HG03342 (cell line): ENCODE measurements around the gene EPB41L2.

Experiments used
- ATAC-seq: cut with Tn5 transposase; IDR thresholded peaks from one replicate; pipeline ENCODE4 v1.9.1; 2021; ENCODE audit warnings: mild to moderate bottlenecking, moderate library complexity; ENCODE audit not compliant: unreplicated experiment

Gene EPB41L2

GRCh38 chr6:130980310-130981032 is 82.6 kb downstream of the EPB41L2 start:
- ATAC-seq = no peak

DNA sequence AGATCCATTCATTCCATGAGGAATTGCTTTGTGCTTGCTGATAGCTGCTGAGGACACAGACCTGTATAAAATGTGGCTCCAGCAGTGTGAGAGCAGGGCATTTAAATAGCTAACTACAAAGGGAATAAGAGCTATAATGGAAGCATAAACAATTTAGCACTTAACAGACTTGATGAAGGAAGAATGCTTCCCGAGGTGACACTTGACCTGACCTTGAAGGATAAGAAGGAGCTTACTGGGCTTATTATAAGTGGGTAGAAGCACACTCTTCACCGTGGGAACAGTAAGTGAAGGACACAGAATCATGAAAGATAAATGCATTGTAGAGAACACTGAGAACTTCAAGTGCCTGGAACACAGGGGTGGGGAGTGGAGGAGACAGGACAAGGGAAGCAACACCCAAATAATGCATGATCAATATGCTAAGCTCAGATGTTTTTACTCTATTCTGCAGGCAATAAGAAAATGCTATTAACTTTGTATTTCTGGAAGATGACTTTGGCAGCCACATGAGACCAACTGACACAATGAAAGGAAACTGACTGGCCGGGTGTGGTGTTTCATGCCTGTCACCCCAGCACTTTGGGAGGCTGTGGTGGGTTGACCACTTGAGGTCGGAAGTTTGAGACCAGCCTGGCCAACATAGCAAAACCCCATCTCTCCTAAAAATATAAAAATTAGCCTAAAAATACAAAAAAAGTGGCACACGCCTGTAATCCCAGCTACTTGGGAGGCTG is 84.2 kb downstream of the EPB41L2 start:
- ATAC-seq = no peak

- no peak for ATAC-seq
These were observed 84.9 kb downstream of the EPB41L2 start for GRCh38 chr6:130978180-130978579.

DNA sequence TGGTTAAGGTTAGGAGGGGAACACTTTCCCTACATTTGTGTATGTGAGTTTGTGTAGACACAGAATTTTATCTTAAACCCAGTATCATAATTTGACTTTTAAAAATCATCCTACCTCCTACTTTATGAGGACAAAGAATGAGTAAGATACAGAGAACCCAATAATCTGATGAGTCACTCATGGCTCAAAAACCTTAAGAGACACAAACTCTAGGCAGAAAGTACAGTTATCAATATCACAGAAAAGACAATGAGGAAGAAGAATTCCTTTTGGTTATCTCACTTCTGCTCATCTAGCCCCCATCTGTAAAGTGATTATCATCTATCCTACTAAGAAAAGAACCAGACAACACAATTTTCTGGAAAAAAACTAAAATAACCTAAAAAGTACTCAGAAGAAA is 87.7 kb downstream of the EPB41L2 start:
- ATAC-seq = no peak

DNA sequence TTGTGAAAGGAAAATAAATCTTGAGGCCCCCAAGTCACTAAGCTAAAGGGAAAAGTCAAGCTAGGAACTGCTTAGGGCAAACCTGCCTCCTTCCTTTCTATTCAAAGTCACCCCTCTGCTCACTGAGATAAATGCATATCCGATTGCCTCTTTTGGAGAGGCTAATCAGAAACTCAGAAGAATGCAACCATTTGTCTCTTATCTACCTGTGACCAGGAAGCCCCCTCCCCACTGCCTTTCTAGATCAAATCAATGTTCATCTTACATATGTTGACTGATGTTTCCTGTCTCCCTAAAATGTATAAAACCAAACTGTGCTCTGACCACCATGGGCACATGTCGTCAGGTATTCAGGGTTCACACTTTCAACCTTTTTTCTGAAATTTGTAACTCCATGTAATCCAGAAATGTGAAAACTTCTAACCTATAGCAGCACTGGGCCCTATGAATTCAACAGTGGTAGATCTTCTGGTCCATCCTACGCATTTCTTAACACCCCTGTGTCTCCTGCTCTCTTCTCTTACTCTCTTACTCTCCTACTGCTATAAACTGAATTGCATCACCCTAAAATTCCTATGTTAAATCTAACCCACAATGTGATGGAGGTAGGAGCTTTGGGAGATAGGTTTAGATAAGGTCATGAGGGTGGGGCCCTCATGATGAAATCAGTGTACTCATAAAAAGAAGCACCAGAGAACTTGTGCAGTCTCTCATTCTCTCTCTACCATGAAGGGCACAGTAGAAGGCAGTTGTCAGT is 89.3 kb downstream of the EPB41L2 start:
- no peak for ATAC-seq

- no peak for ATAC-seq
These were observed 91.5 kb downstream of the EPB41L2 start for GRCh38 chr6:130971504-130971903.

GRCh38 chr6:130970839-130971410 is 92.1 kb downstream of the EPB41L2 start:
- ATAC-seq = no peak

GRCh38 chr6:130969791-130970491 is 93.1 kb downstream of the EPB41L2 start:
- no peak for ATAC-seq

GRCh38 chr6:130969166-130969565 is 93.9 kb downstream of the EPB41L2 start:
- ATAC-seq = no peak

GRCh38 chr6:130968476-130968875 is 94.6 kb downstream of the EPB41L2 start:
- no peak for ATAC-seq

DNA sequence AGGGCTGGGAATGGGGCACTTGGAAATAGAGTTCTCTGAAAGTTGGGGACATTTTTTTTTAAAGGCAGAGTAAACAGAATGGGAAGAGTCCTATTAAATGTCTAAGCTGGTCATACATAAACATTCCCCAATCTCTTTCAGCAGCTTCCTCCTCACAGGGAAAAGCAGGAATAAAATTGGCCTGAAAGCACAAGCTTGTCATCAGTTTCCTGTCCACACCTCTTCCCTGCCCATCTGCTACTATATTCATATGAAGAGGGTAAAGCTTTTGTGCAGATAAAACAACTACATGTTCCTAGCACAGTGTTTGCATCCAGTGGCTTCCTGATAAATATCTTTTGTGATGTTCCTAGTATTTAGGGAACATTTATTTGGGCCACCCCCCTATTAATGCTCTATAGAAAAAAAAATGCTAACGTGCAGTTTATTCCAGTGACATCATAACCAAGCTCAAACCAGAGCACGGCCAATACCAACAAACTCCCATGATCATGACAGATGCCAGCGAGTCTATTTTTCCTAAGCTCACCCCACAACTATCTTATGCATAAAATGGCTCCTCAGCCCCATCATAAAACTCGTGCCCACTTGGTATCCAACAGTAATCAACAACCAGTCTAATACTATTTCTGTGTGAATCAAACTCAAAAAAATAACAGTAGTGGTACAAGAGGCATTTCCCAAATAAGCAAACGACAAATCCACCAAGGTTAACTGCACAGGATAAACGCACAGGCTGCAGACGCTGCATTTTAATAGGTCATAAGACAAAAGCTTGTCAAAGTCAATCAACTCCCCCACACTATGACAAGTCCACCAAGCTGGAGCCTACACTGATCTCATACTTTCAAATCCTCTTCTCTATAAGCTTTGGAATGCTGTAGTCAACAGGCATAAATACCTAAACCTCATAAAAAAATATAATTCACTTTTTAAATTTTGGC is 95.3 kb downstream of the EPB41L2 start:
- ATAC-seq = no peak

DNA sequence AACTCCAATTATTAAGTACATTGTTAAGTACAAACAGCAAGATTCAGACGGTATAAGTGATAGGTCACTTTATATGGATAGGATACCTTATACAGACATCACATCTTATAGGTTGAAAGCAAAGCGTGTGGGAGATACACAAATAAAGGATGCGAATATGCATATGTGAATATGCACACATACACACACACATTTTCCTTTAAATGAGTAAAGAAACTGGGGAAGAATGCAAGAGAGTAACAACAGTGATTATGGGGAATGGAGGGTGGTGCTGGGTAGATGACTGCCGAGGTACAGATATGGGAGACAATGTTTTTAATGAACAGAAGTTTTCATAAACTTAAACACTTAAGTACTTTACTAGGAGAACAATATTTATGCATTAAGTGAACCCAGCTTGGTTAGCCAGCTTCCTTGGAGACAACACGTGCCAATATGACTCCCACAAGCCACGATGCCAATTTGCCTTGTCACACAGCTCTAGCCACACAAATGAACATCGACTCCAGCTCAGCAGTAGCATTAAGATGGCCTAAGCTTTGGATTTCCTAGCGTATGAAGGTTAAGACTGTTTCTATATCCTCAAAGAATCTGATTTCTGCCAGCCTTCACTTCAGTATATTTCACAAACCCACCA is 96.6 kb downstream of the EPB41L2 start:
- no peak for ATAC-seq

DNA sequence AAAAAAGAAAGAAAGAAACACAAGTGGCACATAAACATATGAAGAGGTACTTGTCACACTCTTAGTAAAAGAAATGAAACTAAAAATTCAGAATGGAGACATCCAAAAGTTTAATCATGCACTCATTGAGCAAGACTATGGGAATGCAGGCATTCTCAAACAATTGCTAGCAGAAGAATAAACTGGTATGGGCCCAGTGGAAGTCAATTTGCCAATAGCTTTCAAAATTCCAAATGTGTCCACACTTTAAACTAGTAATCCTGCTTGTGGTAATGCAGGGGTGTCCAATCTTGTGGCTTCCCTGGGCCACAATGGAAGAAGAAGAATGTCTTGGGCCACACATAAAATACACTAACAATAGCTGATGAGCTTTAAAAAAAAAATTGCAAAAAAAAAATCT is 97.4 kb downstream of the EPB41L2 start:
- ATAC-seq = no peak

- peak; percentile 48 for ATAC-seq
These were observed 98.0 kb downstream of the EPB41L2 start for GRCh38 chr6:130964808-130965604.

DNA sequence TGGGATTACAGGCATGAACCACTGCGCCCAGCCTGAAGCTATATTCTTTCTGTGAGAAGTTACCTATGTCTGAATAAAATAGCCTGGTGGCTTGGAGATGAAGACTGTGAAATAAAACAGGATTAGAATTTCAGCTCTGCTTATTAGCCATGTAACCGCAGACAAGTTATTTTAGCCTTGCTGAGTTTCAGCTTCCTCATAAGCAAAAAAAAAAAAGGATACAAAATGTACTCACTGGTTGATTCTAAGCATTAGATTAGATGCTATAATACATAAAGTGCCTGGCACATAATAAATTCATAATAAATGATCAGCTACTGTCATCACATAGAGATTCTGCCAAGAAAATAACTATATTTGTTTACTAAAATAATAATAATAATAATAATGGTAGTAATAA is 98.8 kb downstream of the EPB41L2 start:
- ATAC-seq = peak; percentile 32

DNA sequence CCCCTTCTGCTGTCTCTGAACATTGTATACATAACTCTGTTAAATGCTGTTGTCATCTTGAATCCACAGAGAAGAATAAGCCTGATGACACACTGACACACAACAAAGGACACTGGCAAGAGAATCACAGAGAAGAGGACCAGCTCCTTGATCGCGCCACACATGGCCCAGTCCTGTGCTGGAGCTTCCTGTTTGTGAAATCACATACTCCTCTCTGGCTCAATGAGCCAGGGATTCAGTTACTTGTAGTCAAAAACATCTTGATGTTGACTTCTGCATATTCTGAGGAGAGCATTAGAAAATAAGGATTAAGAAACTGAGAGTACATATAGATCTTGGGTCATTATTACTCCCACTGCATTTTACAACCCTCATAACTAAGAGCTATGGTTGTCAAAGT is 100.1 kb downstream of the EPB41L2 start:
- ATAC-seq = no peak

- no peak for ATAC-seq
These were observed 101.9 kb downstream of the EPB41L2 start for GRCh38 chr6:130961148-130961547.

- ATAC-seq = no peak
These were observed 103.1 kb downstream of the EPB41L2 start for GRCh38 chr6:130959951-130960350.
